H9 (cell line): Measurements from ENCODE around the gene GAS2L2. TPM values are rescaled to one million over a fixed set of nuclear protein-coding genes. Genes with fewer than 3 reads are reported as not detected.

ENCODE experiments used
- DNase-seq: peaks from one replicate; pipeline ENCODE4 v3.0.0-alpha.2; 2017
- H2AFZ ChIP-seq: one replicate; pipeline ENCODE4 v1.6.1; 2013; ENCODE audit warnings: mild to moderate bottlenecking, low read length, control low read depth, moderate library complexity
- H2AK5ac ChIP-seq: 2 replicates; pipeline ENCODE4 v1.6.1; 2013; ENCODE audit warnings: low read length, control low read depth, mixed read lengths; ENCODE audit not compliant: insufficient read length
- H2BK120ac ChIP-seq: one replicate; pipeline ENCODE4 v1.6.1; 2013; ENCODE audit warnings: low read depth, mild to moderate bottlenecking, low read length, control low read depth, inconsistent platforms; ENCODE audit not compliant: poor library complexity, severe bottlenecking
- H2BK12ac ChIP-seq: 2 replicates; pipeline ENCODE4 v1.6.1; 2013; ENCODE audit warnings: low read length, control low read depth, mixed read lengths, low read depth; ENCODE audit not compliant: insufficient read length
- H2BK15ac ChIP-seq: 2 replicates; pipeline ENCODE4 v1.6.1; 2013; ENCODE audit warnings: low read depth, low read length, control low read depth
- H2BK20ac ChIP-seq: one replicate; pipeline ENCODE4 v1.6.1; 2013; ENCODE audit warnings: low read depth, mild to moderate bottlenecking, low read length, control low read depth, inconsistent platforms; ENCODE audit not compliant: poor library complexity, severe bottlenecking
- H2BK5ac ChIP-seq: 2 replicates; pipeline ENCODE4 v1.6.1; 2013; ENCODE audit warnings: low read length, control low read depth, mixed read lengths; ENCODE audit not compliant: insufficient read length
- H3K14ac ChIP-seq: 2 replicates; pipeline ENCODE4 v1.6.1; 2013; ENCODE audit warnings: low read length, control low read depth; ENCODE audit not compliant: insufficient read depth
- H3K18ac ChIP-seq: 2 replicates; pipeline ENCODE4 v1.6.1; 2013; ENCODE audit warnings: low read depth, mild to moderate bottlenecking, mixed read lengths, low read length, control low read depth; ENCODE audit not compliant: insufficient read length
- H3K23ac ChIP-seq: 2 replicates; pipeline ENCODE4 v1.6.1; 2013; ENCODE audit warnings: low read length, control low read depth, mixed read lengths, low read depth; ENCODE audit not compliant: insufficient read length
- H3K23me2 ChIP-seq: 2 replicates; pipeline ENCODE4 v1.6.1; 2013; ENCODE audit warnings: low read depth, mild to moderate bottlenecking, mixed read lengths, low read length, control low read depth; ENCODE audit not compliant: insufficient read length, poor library complexity, severe bottlenecking
- H3K27ac ChIP-seq: 2 replicates; pipeline ENCODE4 v1.5.1; 2013; ENCODE audit warnings: low read length, control low read depth, mixed read lengths, low read depth; ENCODE audit not compliant: insufficient read length
- H3K27me3 ChIP-seq: 2 replicates; pipeline ENCODE4 v1.6.1; 2013; ENCODE audit warnings: low read length, control low read depth, inconsistent platforms; ENCODE audit not compliant: insufficient read depth
- H3K4ac ChIP-seq: 2 replicates; pipeline ENCODE4 v1.6.1; 2013; ENCODE audit warnings: low read depth, mild to moderate bottlenecking, control low read depth, inconsistent platforms, low read length, moderate library complexity
- H3K4me1 ChIP-seq: 2 replicates; pipeline ENCODE4 v1.6.1; 2013; ENCODE audit warnings: low read length, control low read depth, inconsistent platforms; ENCODE audit not compliant: insufficient read depth
- H3K4me2 ChIP-seq: 2 replicates; pipeline ENCODE4 v1.6.1; 2013; ENCODE audit warnings: low read length, control low read depth, mixed read lengths; ENCODE audit not compliant: insufficient read length, insufficient read depth
- H3K56ac ChIP-seq: 2 replicates; pipeline ENCODE4 v1.6.1; 2013; ENCODE audit warnings: low read depth, mild to moderate bottlenecking, mixed read lengths, low read length, control low read depth; ENCODE audit not compliant: insufficient read length
- H3K79me1 ChIP-seq: 2 replicates; pipeline ENCODE4 v1.6.1; 2013; ENCODE audit warnings: low read depth, mild to moderate bottlenecking, moderate library complexity, low read length, control low read depth, inconsistent platforms; ENCODE audit not compliant: insufficient read depth, poor library complexity, severe bottlenecking
- H3K79me2 ChIP-seq: 2 replicates; pipeline ENCODE4 v1.6.1; 2013; ENCODE audit warnings: low read length, control low read depth, inconsistent platforms; ENCODE audit not compliant: insufficient read depth
- H3K9ac ChIP-seq: 2 replicates; pipeline ENCODE4 v1.6.1; 2013; ENCODE audit warnings: low read length, control low read depth, mixed read lengths; ENCODE audit not compliant: insufficient read length; ENCODE audit errors: extremely low read depth
- H3K9me3 ChIP-seq: one replicate; pipeline ENCODE4 v1.6.1; 2013; ENCODE audit warnings: low read depth, low read length, inconsistent platforms; ENCODE audit not compliant: control insufficient read depth
- H3T11ph ChIP-seq: one replicate; pipeline ENCODE4 v1.6.1; 2013; ENCODE audit warnings: mild to moderate bottlenecking, low read length, control low read depth, inconsistent platforms
- H4K20me1 ChIP-seq: one replicate; pipeline ENCODE4 v1.6.1; 2013; ENCODE audit not compliant: control insufficient read depth, insufficient read length, insufficient read depth
- H4K5ac ChIP-seq: 2 replicates; pipeline ENCODE4 v1.6.1; 2013; ENCODE audit warnings: low read depth, mild to moderate bottlenecking, mixed read lengths, low read length, control low read depth; ENCODE audit not compliant: insufficient read length
- H4K8ac ChIP-seq: replicated peaks from 2 replicates; pipeline ENCODE4 v1.6.1; 2013; ENCODE audit warnings: low read length, control low read depth, mixed read lengths, low read depth; ENCODE audit not compliant: insufficient read length
- H4K91ac ChIP-seq: 2 replicates; pipeline ENCODE4 v1.6.1; 2013; ENCODE audit warnings: low read depth, mild to moderate bottlenecking, moderate library complexity, mixed read lengths, low read length, control low read depth; ENCODE audit not compliant: insufficient read length
- H3K27ac Mint-ChIP-seq, 3 experiments: 2 replicates in 2 of 3; 3 replicates in 1 of 3; pipeline ENCODE4 v1.8.0; 2020 to 2021; ENCODE audit warnings: mixed read lengths in 3 of 3, mild to moderate bottlenecking in 1 of 3, moderate library complexity in 1 of 3
- H3K27me3 Mint-ChIP-seq: 2 replicates; pipeline ENCODE4 v1.8.0; 2021; ENCODE audit warnings: low read depth, mild to moderate bottlenecking, moderate library complexity, mixed read lengths
- H3K36me3 Mint-ChIP-seq, 3 experiments: 2 replicates in 2 of 3; 3 replicates in 1 of 3; pipeline ENCODE4 v1.8.0; 2020 to 2021; ENCODE audit warnings: low read depth in 3 of 3, mixed read lengths in 3 of 3; ENCODE audit not compliant: insufficient read depth in 1 of 3
- H3K4me1 Mint-ChIP-seq, 2 experiments: 2 replicates each; pipeline ENCODE4 v1.8.0; 2020; ENCODE audit warnings: mixed read lengths in 2 of 2
- H3K4me3 Mint-ChIP-seq, 2 experiments: 2 replicates in 1 of 2; 3 replicates in 1 of 2; pipeline ENCODE4 v1.8.0; 2020 to 2021; ENCODE audit warnings: mild to moderate bottlenecking in 2 of 2, mixed read lengths in 2 of 2, moderate library complexity in 1 of 2
- H3K9me3 Mint-ChIP-seq, 2 experiments: 2 replicates in 1 of 2; 3 replicates in 1 of 2; pipeline ENCODE4 v1.8.0; 2020; ENCODE audit warnings: mild to moderate bottlenecking in 2 of 2, mixed read lengths in 2 of 2, moderate library complexity in 1 of 2
- CTCF ChIP-seq: fragments of 200-600 bp; sonication (generic); conservative IDR thresholded peaks from 3 replicates; pipeline ENCODE4 v1.8.0; 2021; ENCODE audit warnings: antibody characterized with exemption, mild to moderate bottlenecking
- WGBS: extraction: QIAGEN DNeasy Blood & Tissue Kit; methylation state at CpG from one replicate; pipeline ENCODE4 v1.1.7; 2013; ENCODE audit warnings: missing lambda C conversion rate, low lambda C conversion rate, mixed read lengths; ENCODE audit not compliant: insufficient read length; ENCODE audit errors: extremely low coverage; 5-methylcytosine and 5-hydroxymethylcytosine counted together
- total RNA-seq: library from RNA; stranded (reverse); gene quantifications from 2 replicates; pipeline ENCODE4 v1.2.1, GENCODE V29; 2021

The GAS2L2 gene
- total RNA-seq, 1 experiment from 2014 or later, result not detected

GRCh38 chr17:35747540-35748017 lies 5.5 kb downstream of the GAS2L2 start:
- no peak overlapping the region for H2BK120ac ChIP-seq
- DNase-seq, result peak; percentile 88
- H3K36me3 Mint-ChIP-seq, result no peaks in the 10 kb centered on the region
- no peaks in the 10 kb centered on the region for H3K4me1 ChIP-seq
- H3K79me2 ChIP-seq, result no peaks in the 10 kb centered on the region
- no peak overlapping the region for H3K4me2 ChIP-seq
- H4K20me1 ChIP-seq, result no peaks in the 10 kb centered on the region
- TF ChIP-seq CTCF, result peak; percentile 91
- no peaks in the 10 kb centered on the region; a peak in 1 of 5 replicates for H3K9me3 Mint-ChIP-seq
- no CpG with 5 or more reads among the region's 12 CpGs for WGBS
- H3K14ac ChIP-seq, result no peak overlapping the region
- H3K18ac ChIP-seq, result no peak overlapping the region
- no peaks in the 10 kb centered on the region for H3K79me1 ChIP-seq
- no peak overlapping the region for H3K4ac ChIP-seq
- no peak overlapping the region for H3K27ac Mint-ChIP-seq
- H3K9ac ChIP-seq, result no peak overlapping the region
- no peak overlapping the region for H4K5ac ChIP-seq
- no peak overlapping the region for H3K56ac ChIP-seq
- no peak overlapping the region for H4K8ac ChIP-seq
- no peak overlapping the region for H2AFZ ChIP-seq
- no peaks in the 10 kb centered on the region for H3K9me3 ChIP-seq
- peaks cover 48% of the 10 kb centered on the region for H3K27me3 Mint-ChIP-seq
- no peak overlapping the region for H4K91ac ChIP-seq
- no peak overlapping the region for H3T11ph ChIP-seq
- no peak overlapping the region for H2BK20ac ChIP-seq
- no peak overlapping the region for H2BK12ac ChIP-seq
- no peak overlapping the region for H2BK5ac ChIP-seq
- H3K27me3 ChIP-seq, result peaks cover 7% of the 10 kb centered on the region; the same call in 1 of the 2 replicates
- H3K23me2 ChIP-seq, result no peaks in the 10 kb centered on the region
- H3K4me1 Mint-ChIP-seq, result peaks cover 16 to 27% of the 10 kb centered on the region in 2 experiments
- H3K27ac ChIP-seq, result no peak overlapping the region
- H3K23ac ChIP-seq, result no peak overlapping the region
- H3K4me3 Mint-ChIP-seq, result no peak overlapping the region
- no peak overlapping the region for H2BK15ac ChIP-seq
- H2AK5ac ChIP-seq, result no peak overlapping the region
